Hepatocyte (in vitro differentiated cells): ENCODE data around the gene TFEB. TPM values are rescaled to one million over a fixed set of nuclear protein-coding genes. Genes with fewer than 3 reads are reported as not detected.

Source experiments
- DNase-seq: peaks from one replicate; pipeline ENCODE4 v3.0.0-alpha.2; 2016; ENCODE audit warnings: low spot score
- H2AFZ ChIP-seq: fragments of 200-600 bp; sonication (generic); 2 replicates; pipeline ENCODE4 v1.6.0; 2016; ENCODE audit warnings: antibody characterized with exemption, mild to moderate bottlenecking
- H3K27ac ChIP-seq: fragments of 200-600 bp; sonication (generic); 2 replicates; pipeline ENCODE4 v1.5.1; 2016; ENCODE audit warnings: mild to moderate bottlenecking
- H3K27me3 ChIP-seq: fragments of 200-600 bp; sonication (generic); 2 replicates; pipeline ENCODE4 v1.6.1; 2016
- H3K36me3 ChIP-seq: fragments of 200-600 bp; sonication (generic); replicated peaks from 2 replicates; pipeline ENCODE4 v1.5.1; 2016; ENCODE audit warnings: low read depth; ENCODE audit not compliant: insufficient read depth
- H3K4me1 ChIP-seq: fragments of 200-600 bp; sonication (generic); 2 replicates; pipeline ENCODE4 v1.5.1; 2016; ENCODE audit warnings: mild to moderate bottlenecking, moderate library complexity; ENCODE audit not compliant: insufficient read depth
- H3K4me2 ChIP-seq: fragments of 200-600 bp; sonication (generic); 2 replicates; pipeline ENCODE4 v1.6.0; 2016
- H3K4me3 ChIP-seq: fragments of 200-600 bp; sonication (generic); 2 replicates; pipeline ENCODE4 v1.5.1; 2016; ENCODE audit warnings: mild to moderate bottlenecking
- H3K79me2 ChIP-seq: fragments of 200-600 bp; sonication (generic); 2 replicates; pipeline ENCODE4 v1.6.0; 2017; ENCODE audit warnings: mild to moderate bottlenecking
- H3K9me2 ChIP-seq: fragments of 200-600 bp; sonication (generic); replicated peaks from 2 replicates; pipeline ENCODE4 v1.6.0; 2017; ENCODE audit warnings: mild to moderate bottlenecking; ENCODE audit not compliant: insufficient read depth
- H3K9me3 ChIP-seq: fragments of 200-600 bp; sonication (generic); 2 replicates; pipeline ENCODE4 v1.5.1; 2016; ENCODE audit warnings: low read depth, mild to moderate bottlenecking
- H4K20me1 ChIP-seq: fragments of 200-600 bp; sonication (generic); 2 replicates; pipeline ENCODE4 v1.6.0; 2016; ENCODE audit warnings: mild to moderate bottlenecking; ENCODE audit not compliant: insufficient read depth, poor library complexity, severe bottlenecking
- EZH2 ChIP-seq: fragments of 200-600 bp; sonication (generic); IDR thresholded peaks from 2 replicates; pipeline ENCODE4 v1.6.1; 2016; ENCODE audit warnings: antibody characterized with exemption, mild to moderate bottlenecking, borderline replicate concordance
- EZH2phosphoT487 ChIP-seq: fragments of 200-600 bp; sonication (generic); IDR thresholded peaks from one replicate; pipeline ENCODE4 v1.6.1; 2018; ENCODE audit warnings: antibody characterized with exemption, mild to moderate bottlenecking, low read depth, moderate library complexity; ENCODE audit not compliant: unreplicated experiment, severe bottlenecking
- WGBS: methylation state at CpG from one replicate; pipeline ENCODE4 v1.1.6; 2016; ENCODE audit warnings: low lambda C conversion rate; ENCODE audit errors: missing lambda C conversion rate; 5-methylcytosine and 5-hydroxymethylcytosine counted together
- polyA plus RNA-seq: library from polyadenylated mRNA; unstranded; fragments of >200 nt; fragmentation: Nextera tagmentation; extraction: Ambion mirVana; gene quantifications from 2 replicates; pipeline ENCODE4 v1.2.1, GENCODE V29; 2016
- total RNA-seq: library from RNA; depleted of rRNA; stranded (reverse); fragments of >200 nt; gene quantifications from 2 replicates; pipeline ENCODE4 v1.2.3, GENCODE V29; 2014
- TF ChIP-seq, protein P1 (sequence below): fragments of 200-600 bp; sonication (generic); IDR thresholded peaks from 2 replicates; pipeline ENCODE4 v1.5.1; 2016; ENCODE audit warnings: antibody characterized with exemption, mild to moderate bottlenecking; ENCODE audit not compliant: poor library complexity

TFEB gene
- total and polyA plus RNA-seq, 2 experiments from 2014 or later = 14.2 to 32.7 TPM

GRCh38 chr6:41781366-41781730, 45.9 kb upstream of the TFEB start:
- H3K36me3 ChIP-seq = no peaks in the 10 kb centered on the region
- no peaks in the 10 kb centered on the region for H3K27me3 ChIP-seq
- peaks cover 11% of the 10 kb centered on the region for H3K79me2 ChIP-seq
- H3K4me3 ChIP-seq = no peak overlapping the region
- 61% methylated on average over 3 of the region's 3 CpGs for WGBS
- no peaks in the 10 kb centered on the region for H3K9me2 ChIP-seq
- H3K4me1 ChIP-seq = peaks cover 21% of the 10 kb centered on the region
- no peak overlapping the region for H2AFZ ChIP-seq
- H3K4me2 ChIP-seq = peak overlapping the region; percentile 96
- peak overlapping the region; percentile 67 for H3K27ac ChIP-seq
- TF ChIP-seq, protein P1, sequence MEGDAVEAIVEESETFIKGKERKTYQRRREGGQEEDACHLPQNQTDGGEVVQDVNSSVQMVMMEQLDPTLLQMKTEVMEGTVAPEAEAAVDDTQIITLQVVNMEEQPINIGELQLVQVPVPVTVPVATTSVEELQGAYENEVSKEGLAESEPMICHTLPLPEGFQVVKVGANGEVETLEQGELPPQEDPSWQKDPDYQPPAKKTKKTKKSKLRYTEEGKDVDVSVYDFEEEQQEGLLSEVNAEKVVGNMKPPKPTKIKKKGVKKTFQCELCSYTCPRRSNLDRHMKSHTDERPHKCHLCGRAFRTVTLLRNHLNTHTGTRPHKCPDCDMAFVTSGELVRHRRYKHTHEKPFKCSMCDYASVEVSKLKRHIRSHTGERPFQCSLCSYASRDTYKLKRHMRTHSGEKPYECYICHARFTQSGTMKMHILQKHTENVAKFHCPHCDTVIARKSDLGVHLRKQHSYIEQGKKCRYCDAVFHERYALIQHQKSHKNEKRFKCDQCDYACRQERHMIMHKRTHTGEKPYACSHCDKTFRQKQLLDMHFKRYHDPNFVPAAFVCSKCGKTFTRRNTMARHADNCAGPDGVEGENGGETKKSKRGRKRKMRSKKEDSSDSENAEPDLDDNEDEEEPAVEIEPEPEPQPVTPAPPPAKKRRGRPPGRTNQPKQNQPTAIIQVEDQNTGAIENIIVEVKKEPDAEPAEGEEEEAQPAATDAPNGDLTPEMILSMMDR = no peak
- TF ChIP-seq EZH2phosphoT487 (no peak), EZH2 (no peak)
- H3K9me3 ChIP-seq = no peaks in the 10 kb centered on the region
- no peaks in the 10 kb centered on the region for H4K20me1 ChIP-seq
- no peak for DNase-seq

DNA sequence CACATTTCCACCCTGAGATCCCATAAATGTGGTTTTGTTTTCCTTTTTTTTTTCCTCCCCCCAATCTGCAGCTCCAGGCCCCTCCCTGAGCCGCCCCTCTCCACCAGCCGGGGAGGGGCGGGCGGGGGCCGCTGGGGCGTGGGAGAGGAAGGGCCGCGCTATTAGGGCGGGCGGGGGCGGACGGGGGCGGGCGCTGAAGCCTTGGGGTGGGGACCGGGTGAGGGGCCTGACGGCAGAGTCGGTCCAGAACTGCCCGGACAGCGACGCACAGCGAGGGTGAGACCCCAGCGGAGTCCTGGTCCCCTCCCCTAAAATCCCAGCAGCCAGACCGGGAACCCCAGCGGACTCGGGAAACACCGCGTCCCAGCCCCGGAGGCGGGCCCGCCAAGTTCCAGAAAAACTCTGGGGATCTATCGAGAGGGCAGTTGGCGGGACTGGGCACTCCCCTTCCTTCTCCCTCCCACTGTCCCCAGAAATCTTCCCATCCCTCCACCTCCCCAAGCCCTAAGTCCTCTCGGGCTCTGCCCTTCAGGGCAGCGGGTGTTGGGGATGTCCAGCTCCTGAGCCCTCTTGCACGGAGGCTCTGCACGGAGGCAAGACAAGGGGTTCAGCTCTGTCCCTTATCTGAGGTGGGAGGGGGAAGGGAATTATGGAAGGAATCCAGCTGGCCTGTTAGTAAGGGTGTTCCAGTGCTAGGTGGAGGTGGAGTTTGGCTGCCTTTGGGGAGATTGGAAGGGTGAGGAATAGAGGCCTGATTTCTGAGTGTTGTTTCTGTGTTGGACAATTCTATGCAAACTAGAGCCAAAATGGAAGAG, 45.4 kb upstream of the TFEB start, which contains the start of gene PRICKLE4:
Gene PRICKLE4 (plus strand): TSS at position 232 of the 815 bp plus-strand sequence. CDS start 2,692 bp downstream, outside the sequence.
- 1% methylated on average over 20 of the region's 36 CpGs for WGBS
- H4K20me1 ChIP-seq = no peaks in the 10 kb centered on the region
- no peaks in the 10 kb centered on the region for H3K27me3 ChIP-seq
- H3K36me3 ChIP-seq = no peaks in the 10 kb centered on the region
- H3K4me2 ChIP-seq = peak within 1 kb of the TSS; percentile 96
- peaks cover 18% of the 10 kb centered on the region for H3K4me1 ChIP-seq
- H2AFZ ChIP-seq = peak within 1 kb of the TSS; percentile 86
- H3K79me2 ChIP-seq = peaks cover 11% of the 10 kb centered on the region
- no peaks in the 10 kb centered on the region for H3K9me2 ChIP-seq
- TF ChIP-seq, protein P1 = no peak
- TF ChIP-seq EZH2 (no peak), EZH2phosphoT487 (no peak)
- H3K4me3 ChIP-seq = peak within 1 kb of the TSS; percentile 83
- no peaks in the 10 kb centered on the region for H3K9me3 ChIP-seq
- DNase-seq = peak; percentile 52
- peak within 1 kb of the TSS; percentile 67 for H3K27ac ChIP-seq

DNA sequence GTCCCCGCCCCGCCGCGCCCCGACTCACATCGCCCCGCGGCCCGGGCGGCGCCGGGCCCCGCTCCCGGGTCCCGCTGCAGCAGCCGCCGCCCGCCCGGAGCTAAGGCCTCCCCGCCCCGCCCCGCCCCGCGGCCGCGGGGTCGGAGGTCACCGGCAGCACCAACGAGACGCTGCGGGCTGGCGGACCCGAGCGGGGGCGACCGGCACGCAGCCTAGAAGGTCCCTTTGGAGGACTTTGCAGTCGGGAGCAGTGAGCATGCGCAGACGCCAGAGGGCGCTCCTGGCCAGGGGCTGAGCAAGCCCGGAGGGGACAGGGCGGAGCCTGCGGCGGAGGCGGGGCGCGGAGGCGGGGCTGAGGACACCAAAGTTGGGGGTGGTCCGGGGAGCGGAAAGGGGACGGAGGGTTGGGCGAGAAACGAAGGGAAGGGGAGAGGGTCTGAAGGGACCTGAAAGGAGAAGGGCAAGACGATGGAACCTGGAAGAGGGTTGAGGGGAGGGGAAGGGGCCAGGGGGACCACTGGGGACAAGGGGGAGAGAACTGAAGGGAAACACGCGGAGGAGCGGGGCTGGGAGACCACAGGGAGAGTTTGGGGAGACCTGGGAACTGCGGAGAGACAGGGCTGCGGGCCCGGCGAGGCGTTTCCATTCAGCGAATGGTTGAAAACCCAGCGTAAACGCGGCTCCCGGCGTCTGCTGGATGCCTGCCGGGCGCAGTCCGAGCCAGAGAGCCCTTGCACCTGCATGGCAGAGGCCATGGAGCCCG, 44.6 kb upstream of the TFEB start, which contains the start of gene FRS3:
Gene FRS3 (minus strand): TSS at position 113 of the 763 bp plus-strand sequence. CDS start 2,913 bp downstream, outside the sequence.
- Histone ChIP-seq H3K4me1 (peaks cover 18% of the 10 kb centered on the region), H2AFZ (peak within 1 kb of the TSS; percentile 86), H3K27ac (peak within 1 kb of the TSS; percentile 67), H3K4me3 (peak within 1 kb of the TSS; percentile 83), H3K36me3 (no peaks in the 10 kb centered on the region), H3K4me2 (peak within 1 kb of the TSS; percentile 96), H3K79me2 (peaks cover 11% of the 10 kb centered on the region), H4K20me1 (no peaks in the 10 kb centered on the region), H3K9me3 (no peaks in the 10 kb centered on the region), H3K9me2 (no peaks in the 10 kb centered on the region), H3K27me3 (no peaks in the 10 kb centered on the region)
- DNase-seq = peak; percentile 97
- TF ChIP-seq EZH2 = no peak
- no peak for TF ChIP-seq EZH2phosphoT487
- TF ChIP-seq, protein P1 = peak; percentile 99
- 0% methylated on average over 15 of the region's 73 CpGs for WGBS
